NCI-H2029 (cell line): ENCODE data around the gene INPP5B.
A peak's percentile ranks its signal among the peaks of the same experiment; 100 is the strongest.
"Not testable (repeated sequence)": the region's sequence is repeated elsewhere in the genome, so short reads cannot be mapped to it uniquely, and the experiment has no call there.

Source experiments
- DNase-seq: peaks from one replicate; lab custom pipeline; 2025; lab: John Stamatoyannopoulos, UW

The INPP5B gene

DNA sequence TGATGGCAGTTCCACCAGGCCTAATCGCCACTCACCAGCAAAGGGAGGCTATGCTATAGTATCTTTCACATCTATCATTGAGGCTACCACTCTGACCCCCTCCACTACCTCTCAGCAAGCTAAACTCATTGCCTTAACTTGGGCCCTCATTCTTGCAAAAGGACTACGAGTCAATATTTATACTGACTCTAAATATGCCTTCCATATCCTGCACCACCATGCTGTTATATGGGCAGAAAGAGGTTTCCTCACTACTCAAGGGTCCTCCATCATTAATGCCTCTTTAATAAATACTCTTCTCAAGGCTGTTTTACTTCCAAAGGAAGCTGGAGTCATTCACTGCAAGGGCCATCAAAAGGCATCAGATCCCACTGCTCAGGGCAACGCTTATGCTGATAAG lies 35.4 kb downstream of the INPP5B start:
- DNase-seq = not testable (repeated sequence)

DNA sequence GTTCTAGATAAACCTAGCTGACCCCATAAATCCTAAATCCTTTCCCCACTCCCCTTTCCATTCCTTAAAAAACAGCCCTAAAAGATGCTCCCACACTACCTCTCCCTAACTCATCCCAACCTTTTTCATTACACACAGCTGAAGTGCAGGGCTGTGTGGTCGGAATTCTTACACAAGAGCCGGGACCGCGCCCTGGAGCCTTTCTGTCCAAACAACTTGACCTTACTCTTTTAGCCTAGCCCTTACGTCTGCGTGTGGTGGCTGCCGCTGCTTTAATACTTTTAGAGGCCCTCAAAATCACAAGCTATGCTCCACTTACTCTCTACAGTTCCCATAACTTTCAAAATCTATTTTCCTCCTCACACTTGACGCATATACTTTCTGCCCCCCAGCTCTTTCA lies 36.0 kb downstream of the INPP5B start:
- not testable (repeated sequence) for DNase-seq

DNA sequence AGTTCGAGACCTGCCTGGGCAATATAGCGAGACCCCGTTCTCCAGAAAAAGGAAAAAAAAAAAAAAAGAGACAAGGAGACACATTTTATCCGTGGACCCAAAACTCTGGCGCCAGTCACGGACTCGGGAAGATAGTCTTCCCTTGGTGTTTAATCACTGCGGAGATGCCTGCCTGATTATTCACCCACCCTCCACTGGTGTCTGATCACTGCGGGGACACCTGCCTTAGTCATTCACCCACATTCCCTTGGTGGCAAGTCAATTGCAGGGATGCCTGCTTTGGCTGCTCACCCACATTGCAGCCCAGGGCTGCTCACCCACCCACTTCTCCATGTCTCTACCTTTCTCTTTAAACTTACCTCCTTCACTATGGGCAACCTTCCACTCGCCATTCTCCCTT lies 38.3 kb downstream of the INPP5B start:
- DNase-seq = not testable (repeated sequence)

DNA sequence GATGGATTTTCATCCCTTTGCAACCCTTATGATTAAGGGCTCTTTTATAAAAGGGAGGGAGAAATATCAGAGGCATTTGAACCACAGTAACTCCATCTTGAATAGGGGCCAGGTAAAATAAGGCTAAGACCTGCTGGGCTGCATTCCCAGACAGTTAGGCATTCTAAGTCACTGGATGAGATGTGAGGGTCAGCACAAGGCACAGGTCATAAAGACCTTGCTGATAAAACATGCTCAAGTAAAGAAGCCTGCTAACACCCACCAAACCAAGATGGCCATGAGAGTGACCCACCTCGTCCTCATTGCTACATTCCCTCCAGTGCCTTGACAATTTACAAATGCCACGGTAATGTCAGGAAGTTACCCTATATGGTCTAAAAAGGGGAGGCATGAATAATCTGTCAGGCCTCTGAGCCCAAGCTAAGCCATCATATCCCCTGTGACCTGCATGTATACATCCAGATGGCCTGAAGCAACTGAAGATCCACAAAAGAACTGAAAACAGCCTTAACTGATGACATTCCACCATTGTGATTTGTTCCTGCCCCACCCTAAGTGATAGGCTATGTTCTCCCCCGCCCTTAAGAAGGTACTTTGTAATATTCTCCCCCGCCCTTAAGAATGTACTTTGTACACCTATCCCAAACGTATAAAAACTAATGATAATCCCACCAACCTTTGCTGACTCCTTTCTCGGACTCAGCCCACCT lies 39.3 kb downstream of the INPP5B start:
- not testable (repeated sequence) for DNase-seq

DNA sequence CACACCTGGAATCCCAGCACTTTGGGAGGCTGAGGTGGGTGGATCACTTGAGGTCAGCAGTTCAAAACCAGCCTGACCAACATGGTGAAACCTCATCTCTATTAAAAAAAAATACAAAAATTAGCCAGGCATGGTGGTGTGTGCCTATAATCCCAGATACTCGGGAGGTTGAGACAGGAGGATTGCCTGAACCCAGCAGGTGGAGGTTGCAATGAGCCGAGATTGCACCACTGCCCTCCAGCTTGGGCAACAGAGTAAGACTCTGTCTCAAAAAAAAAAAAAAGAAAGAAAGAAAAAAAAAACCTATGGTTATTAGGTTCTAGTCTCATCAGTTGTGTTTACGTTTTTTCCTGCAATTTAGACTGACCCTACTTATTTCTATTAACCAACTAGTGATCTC lies 40.3 kb downstream of the INPP5B start:
- DNase-seq = not testable (repeated sequence)

DNA sequence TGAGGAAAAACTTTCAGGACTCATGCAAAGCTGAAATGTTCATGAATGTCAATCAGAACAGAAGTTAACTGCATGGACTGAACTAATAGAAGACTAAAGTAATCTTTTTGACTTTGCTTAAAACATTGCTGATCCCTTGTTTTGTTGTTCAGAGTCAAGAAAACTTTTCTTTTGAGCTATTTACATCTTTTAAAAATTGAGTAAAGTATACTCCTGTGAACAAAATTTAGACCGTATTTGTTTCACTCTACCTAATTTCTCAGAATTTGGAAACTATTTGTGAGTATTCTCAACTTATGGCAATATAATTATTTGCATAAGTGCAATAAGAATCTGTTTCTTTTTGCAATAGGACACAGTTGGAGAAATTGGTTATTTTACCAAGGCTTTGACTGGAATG lies 41.1 kb downstream of the INPP5B start:
- DNase-seq = no peak

DNA sequence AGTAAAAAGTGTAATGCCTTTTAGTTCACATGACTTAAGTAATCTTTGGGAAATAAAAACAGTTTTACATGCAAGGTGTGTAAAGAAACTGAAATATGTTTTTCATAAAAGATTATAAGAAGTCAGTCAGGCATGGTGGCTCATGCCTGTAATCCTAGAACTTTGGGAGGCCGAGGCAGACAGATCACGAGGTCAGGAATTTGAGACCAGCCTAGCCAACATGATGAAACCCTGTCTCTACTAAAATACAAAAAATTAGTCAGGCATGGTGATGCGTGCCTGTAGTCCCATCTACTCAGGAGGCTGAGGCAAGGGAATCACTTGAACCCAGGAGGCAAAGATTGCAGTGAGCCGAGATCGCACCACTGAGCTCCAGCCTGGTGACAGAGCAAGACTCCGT lies 42.9 kb downstream of the INPP5B start:
- not testable (repeated sequence) for DNase-seq

DNA sequence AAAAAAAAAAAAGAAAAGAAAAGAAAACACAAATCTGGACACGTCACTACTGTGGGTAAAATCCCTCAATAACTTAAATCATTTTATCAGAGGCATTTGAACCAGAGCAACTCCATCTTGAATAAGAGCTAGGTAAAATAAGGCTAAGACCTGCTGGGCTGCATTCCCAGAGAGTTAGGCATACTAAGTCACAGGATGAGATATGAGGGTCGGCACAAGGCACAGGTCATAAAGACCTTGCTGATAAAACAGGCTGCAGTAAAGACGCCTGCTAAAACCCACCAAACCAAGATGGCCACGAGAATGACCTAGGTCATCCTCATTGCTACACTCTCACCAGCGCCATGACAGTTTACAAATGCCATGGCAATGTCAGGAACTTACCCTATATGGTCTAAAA lies 43.9 kb downstream of the INPP5B start:
- no peak for DNase-seq

DNA sequence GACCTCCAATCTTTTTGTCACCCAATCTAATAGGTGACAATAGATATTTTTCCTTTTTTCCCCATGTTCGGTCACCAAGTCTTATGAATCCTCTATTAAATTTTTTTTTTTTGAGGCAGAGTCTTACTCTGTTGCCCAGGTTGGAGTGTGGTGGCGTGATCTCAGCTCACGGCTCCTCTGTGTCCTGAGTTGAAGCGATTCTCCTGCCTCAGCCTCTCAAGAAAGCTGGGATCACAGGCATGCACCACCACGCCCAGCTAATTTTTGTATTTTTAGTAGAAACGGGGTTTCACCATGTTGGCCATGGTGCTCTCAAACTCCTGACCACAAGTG lies 45.0 kb downstream of the INPP5B start:
- no peak for DNase-seq

DNA sequence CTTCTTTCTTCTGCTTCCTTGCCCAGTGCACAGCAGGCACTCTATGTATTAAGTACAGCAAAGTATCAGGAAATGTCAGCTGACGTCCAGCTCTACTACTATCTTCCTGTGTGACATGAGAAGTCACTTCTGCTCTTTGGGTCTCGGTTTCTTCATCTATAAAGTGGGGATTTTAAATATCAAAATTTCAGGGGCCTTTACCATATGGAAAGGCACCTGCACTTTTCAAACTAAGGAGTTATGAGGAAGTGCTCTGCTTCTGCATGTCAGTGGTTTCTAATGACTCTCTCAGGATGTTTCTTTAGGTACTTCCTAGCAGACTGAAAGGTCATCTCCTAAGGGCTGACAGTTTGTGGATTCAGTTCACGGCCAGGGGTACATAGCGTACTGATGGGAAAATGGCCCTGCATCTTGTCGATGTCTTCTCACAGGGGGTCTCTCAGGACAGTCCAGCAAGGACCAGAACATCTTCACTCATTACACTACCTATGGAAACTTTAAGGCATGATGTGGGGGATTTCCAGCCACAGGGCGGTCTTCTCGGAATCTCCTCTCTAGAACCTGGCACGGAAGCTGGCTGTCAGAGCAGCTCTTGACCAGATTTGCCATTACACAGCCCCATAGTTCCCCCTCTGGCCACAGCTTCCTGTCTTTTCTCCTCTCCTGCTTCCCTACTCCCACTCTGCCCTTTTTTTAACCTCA lies 45.5 kb downstream of the INPP5B start:
- DNase-seq = no peak

DNA sequence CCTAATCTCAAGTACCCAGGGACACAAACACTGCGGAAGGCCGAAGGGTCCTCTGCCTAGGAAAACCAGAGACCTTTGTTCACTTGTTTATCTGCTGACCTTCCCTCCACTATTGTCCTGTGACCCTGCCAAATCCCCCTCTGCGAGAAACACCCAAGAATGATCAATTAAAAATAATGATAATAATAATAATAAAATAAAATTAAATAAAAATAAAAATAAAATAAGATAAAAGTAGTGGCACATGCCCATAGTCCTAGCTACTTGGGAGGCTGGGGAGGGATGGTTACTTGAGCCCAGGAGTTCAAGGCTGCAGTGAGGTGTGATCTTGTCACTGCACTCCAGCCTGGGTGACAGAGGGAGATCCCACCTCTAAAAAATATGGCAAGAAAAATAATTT lies 49.3 kb downstream of the INPP5B start:
- not testable (repeated sequence) for DNase-seq

DNA sequence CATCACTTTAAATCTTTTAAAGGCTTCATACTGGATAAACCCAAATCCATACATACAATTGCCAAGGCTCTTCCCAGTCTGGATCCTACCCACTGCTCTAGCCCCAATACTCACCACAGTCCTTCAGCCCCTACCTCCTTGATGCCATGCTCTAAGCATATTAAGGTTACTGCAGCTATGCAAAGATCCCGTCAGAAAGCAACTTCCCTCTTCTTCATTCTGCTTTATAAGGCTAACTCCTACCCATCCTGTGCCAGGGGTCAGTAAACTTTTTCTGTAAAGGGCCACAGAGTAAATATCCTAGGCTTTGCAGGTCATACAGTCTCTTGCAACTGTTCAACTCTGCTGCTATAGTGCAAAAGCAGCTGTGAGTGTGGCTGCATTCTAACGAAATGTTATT lies 53.2 kb downstream of the INPP5B start:
- DNase-seq = no peak

DNA sequence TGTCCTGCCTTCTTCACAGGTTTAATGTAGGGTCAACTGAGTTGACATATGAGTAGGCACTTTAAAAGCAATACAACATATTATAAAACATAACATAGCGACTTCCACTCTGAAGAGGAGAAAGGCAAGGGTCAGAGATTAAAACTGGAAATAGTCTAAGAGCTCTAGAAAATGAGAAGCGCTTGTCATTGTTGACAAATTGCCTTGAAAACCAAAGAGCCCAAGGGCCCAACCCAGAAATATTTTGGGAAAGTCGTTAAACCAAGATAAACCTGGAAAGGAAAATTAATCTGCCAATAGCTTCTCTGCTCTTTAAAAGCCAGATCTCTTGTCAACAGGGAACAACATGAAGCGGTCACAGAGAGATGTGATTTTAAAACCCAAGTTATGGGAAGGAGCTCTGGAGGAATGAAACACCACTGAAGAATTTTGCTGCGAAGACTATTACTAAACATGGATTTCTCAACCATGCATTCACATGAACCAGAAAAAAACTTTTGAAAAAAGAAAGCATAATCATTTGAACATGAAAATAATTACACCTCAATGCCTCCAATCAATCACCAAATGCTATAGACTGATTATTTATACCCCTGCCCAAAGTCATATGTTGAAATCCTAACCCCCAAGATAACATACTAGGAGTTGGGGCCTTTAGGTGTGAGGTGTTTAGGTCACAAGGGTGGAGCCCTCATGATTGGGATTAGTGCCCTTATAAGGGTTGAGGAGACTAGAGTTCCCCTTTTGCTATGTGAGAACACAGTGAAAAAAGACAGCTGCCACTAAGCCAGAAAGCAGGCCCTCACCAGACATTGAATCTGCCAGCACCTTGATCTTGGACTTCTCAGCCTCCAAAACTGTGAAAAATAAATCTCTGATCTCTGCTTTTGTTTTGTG lies 54.5 kb downstream of the INPP5B start:
- no peak for DNase-seq

DNA sequence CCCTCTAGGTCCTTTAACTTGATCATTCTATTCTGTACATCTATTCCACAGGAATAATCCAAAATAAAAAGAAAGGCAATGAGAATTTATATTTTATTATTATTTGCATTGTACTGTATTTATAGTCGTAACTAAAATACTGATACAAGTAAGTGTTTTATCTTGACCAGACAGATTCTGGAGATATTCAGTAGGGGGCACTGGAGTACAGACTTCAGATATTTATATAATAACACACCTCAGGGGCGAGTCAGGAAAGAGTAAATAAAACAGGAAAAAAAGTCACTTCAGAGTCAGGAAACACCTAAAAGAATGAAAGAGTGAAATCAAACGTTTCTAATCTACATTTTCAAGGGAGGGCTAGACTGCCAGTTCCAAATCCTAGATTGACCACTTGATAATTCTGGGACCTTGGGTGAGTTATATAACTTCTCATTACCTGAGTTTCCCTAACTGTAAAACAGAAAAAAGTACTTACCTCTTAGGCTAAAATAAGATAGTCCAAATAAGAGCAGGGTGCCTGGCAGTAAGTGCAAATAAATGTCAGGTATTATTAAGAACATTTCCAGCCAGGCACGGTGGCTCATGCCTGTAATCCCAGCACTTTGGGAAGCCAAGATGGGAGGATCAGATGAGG lies 56.4 kb downstream of the INPP5B start:
- peak; percentile 84 for DNase-seq

DNA sequence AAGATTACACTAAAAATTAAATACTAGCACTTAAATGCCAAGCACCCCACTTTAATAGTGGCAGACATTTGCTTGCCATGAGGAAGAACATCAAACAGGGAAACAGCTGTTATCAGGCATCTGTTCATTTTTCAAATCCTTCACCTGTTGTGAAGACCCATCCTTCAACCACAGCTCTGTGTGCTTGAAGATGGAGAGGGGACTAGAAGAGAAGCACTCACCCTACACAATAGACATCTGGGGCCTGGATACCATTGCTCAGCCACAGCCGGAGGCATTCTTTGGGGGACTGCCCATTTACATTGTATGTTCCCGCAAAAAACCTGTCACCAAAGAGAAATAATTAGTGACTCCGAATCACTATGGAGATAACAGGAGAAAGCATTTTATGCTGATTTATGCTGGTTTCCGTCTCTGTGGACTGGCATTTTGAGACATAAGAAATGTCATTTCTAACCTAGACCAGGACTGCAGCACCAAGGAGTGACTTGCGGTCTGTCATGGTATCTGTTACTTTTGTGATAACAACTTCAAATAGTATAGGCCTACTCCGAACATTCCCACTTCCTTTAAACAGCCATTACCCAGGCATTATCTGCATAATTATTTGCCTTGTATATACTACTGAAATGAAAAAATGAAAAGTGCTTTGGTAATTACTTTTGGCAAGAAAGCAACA lies 58.7 kb downstream of the INPP5B start:
- no peak for DNase-seq

DNA sequence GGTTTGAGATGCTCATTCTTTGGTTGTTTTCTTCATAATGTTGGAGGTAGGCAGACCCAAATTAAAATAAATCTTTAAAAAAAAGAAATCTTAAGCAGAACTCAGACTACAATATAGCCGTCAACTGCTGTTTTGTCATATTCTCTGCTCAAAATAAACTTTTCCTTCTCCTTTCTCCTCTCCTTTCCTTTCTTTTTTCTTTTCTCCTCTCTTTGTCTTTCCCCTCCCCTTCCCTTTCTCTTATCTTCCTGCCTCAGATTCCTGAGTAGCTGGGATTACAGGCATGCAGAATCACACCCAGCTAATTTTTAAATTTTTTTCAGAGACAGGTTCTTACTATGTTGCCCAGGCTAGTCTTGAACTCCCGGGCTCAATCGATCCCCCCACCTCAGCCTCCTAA lies 62.7 kb downstream of the INPP5B start:
- DNase-seq = no peak

DNA sequence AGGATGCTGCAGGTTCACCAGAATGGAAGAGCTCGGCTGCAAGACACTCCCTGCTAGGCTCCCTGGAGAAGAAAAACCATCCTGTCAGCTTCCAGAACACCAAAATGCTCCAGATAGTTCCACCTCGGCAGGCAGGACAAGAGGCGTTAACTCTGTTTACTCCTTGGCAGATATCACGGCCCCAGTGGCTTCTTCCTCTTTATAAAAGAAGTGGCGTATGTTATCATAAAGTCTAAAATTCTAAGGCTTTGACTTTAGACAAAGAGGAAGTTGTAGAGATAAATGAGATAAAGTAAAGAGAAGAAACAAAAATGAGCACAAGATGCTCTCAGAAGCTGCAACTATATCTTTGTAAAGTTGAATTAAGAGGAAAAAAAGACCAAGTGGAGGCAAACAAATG lies 63.2 kb downstream of the INPP5B start:
- no peak for DNase-seq

DNA sequence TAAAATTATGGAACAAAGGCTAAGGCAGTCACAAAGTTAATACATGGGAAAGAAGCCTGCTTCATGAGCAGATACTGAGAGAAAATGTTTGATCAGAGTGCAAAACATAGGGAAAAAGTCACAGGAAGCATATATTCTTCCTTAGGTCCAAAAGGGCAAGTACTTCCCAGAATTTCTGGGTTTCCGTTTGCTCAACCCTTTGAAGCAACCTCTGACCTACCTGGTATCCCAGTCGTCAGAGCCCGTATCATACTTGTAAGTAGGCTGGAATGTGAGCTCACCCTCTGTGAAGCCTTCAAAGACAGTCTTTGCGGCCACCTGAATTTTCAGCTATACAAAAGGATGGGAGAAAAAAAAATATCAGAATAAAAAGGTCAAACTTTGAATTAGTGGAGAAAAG lies 67.0 kb downstream of the INPP5B start:
- no peak for DNase-seq

DNA sequence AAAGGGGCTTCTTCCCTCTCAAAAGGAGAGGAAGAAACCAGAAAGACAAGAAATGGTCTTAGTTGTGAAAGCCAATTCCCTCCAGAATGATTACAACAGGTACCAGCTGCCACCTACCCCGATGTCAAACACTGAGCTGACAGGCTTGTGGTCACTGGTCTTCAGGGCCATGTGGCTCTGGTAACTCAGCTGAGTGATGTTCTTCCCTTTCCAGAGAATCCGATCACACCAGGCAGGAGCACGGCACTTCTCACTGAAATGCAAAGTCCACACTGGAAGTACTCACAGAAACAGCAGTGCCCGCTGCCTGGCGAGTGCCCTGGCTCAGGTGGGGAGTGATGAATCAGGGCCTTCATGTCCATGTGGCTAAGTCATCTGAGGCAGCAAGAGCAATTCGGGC lies 68.8 kb downstream of the INPP5B start:
- DNase-seq = no peak

DNA sequence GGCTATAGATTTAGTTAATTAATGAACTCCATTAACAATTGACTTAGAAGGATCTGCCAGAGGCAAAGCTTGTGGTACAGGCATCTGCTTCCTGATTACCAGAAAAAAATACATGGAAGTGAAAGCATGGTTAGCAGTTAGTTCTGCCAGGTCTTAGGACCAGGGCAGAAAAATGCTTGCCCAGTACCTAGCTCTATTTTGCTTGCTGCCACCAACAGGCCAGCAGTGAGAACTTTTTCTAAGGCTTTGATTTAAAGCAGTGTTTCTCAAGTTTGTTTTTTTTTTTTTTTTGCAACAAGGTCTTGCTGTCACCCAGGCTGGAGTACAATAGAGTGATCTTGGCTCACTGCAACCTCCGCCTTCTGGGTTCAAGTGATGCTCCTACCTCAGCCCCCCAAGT lies 71.0 kb downstream of the INPP5B start:
- DNase-seq = no peak

DNA sequence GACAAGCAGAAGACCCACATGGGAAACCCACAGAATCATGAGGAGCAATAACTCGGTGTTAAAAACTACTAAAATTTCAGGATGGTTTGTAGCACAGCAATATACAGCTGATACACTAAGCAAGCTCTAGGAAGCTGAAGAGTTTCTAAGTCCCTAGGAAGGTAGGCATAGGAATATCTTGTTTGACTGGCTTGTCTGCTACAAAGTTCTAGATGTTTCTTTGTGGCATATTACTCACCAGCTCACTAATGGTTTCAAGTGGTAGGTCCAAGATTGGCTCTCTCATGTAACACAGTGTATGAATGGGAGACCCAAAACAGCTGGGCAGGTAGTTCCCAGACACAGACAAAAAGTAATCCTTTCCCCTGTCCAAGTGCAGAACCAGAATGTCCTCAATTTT lies 74.2 kb downstream of the INPP5B start:
- no peak for DNase-seq

DNA sequence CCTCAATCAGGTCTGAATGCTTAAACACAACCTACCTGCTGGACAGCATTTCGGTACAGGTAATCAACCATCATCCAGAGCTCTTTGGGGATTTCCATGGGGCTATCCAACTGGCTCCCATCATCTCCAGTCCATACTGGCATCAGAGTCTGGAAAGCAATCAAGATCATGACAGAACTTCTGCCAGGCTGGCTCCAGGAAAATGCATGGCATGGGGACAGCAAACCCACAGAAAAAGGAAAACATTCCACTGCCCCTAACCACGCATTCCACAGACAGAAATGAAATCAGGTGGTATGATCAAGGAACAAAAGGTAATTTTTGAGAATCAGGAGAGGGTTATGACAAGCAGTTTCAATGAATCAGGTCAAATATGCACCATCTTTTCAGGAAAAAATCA lies 78.4 kb downstream of the INPP5B start:
- DNase-seq = no peak
